CD4-positive, alpha-beta T cell (primary cell): ENCODE measurements around the gene TSPAN2. TPM values are rescaled to one million over a fixed set of nuclear protein-coding genes. Genes with fewer than 3 reads are reported as not detected.

ENCODE experiments used
- ATAC-seq: fragments of 200-7000 bp; cut with Tn5 transposase; one replicate; pipeline ENCODE4 v1.10.0; 2022; ENCODE audit warnings: mild to moderate bottlenecking; ENCODE audit not compliant: poor library complexity
- CTCF ChIA-PET: fragments of 350-600 bp; sonication (Branson Sonifier 250); formaldehyde crosslinking; loops from one replicate; lab custom pipeline; 2021; ENCODE audit warnings: antibody characterized with exemption, inconsistent platforms; lab: Charles Lee
- POLR2A ChIA-PET: fragments of 350-600 bp; sonication (Branson Sonifier 250); formaldehyde crosslinking; loops from one replicate; lab custom pipeline; 2021; ENCODE audit warnings: antibody characterized with exemption, inconsistent platforms; lab: Charles Lee
- DNase-seq, 14 experiments: peaks; one replicate each; pipeline ENCODE4 v3.0.0-alpha.2; 2013 to 2020; ENCODE audit warnings: mixed read lengths in 2 of 14
- H3K27ac ChIP-seq, 2 donors: one replicate each; pipeline versions ENCODE4 v1.5.1 to v1.7.0; 2013; ENCODE audit warnings: low read length in 2 of 2, low read depth in 1 of 2, mild to moderate bottlenecking in 1 of 2
- H3K27me3 ChIP-seq, 2 experiments: 1 replicate in 1 of 2; 2 replicates in 1 of 2; pipeline versions ENCODE4 v1.6.1 to v1.7.0; 2013; ENCODE audit warnings: low read length in 2 of 2, control low read depth in 1 of 2, mild to moderate bottlenecking in 1 of 2, moderate library complexity in 1 of 2; ENCODE audit not compliant: insufficient read depth in 2 of 2, control insufficient read depth in 1 of 2
- H3K36me3 ChIP-seq: one replicate; pipeline ENCODE4 v1.6.1; 2013; ENCODE audit warnings: low read length, control low read depth; ENCODE audit not compliant: insufficient read depth
- H3K4me1 ChIP-seq: one replicate; pipeline ENCODE4 v1.6.1; 2013; ENCODE audit warnings: low read length, control low read depth; ENCODE audit not compliant: insufficient read depth
- H3K4me3 ChIP-seq: one replicate; pipeline ENCODE4 v1.5.1; 2013; ENCODE audit warnings: mild to moderate bottlenecking, low read length, moderate library complexity
- H3K9me3 ChIP-seq, 2 experiments: 1 replicate in 1 of 2; 2 replicates in 1 of 2; pipeline versions ENCODE4 v1.6.1 to v1.7.0; 2013; ENCODE audit warnings: low read length in 2 of 2, mild to moderate bottlenecking in 2 of 2, control low read depth in 1 of 2, moderate library complexity in 1 of 2; ENCODE audit not compliant: control insufficient read depth in 1 of 2, insufficient read depth in 1 of 2
- H3K27ac Mint-ChIP-seq: one replicate; pipeline ENCODE4 v1.8.0; 2020; ENCODE audit warnings: mixed read lengths
- H3K27me3 Mint-ChIP-seq: one replicate; pipeline ENCODE4 v1.8.0; 2021; ENCODE audit warnings: mixed read lengths
- H3K36me3 Mint-ChIP-seq: one replicate; pipeline ENCODE4 v1.8.0; 2021; ENCODE audit warnings: low read depth, mixed read lengths
- H3K4me1 Mint-ChIP-seq: one replicate; pipeline ENCODE4 v1.8.0; 2021; ENCODE audit warnings: low read depth, mixed read lengths
- H3K4me3 Mint-ChIP-seq: one replicate; pipeline ENCODE4 v1.8.0; 2020; ENCODE audit warnings: mild to moderate bottlenecking, mixed read lengths
- H3K9me3 Mint-ChIP-seq: one replicate; pipeline ENCODE4 v1.8.0; 2020; ENCODE audit warnings: mixed read lengths
- CTCF ChIP-seq: fragments of 200-600 bp; IDR thresholded peaks from one replicate; pipeline ENCODE4 v1.8.0; 2022; ENCODE audit warnings: antibody characterized with exemption, mild to moderate bottlenecking
- intact Hi-C, 2 experiments: fragments of 100-400 bp; cut with DNase I in 1 of 2; cut with micrococcal nuclease in 1 of 2; formaldehyde crosslinking; loops; one replicate each; pipeline versions ENCODE4 v1.15.1 to v1.9.0; 2023 to 2025; cut with DNase I, micrococcal nuclease
- total RNA-seq, 174 experiments: library from RNA in 2 of 174; stranded (reverse) in 2 of 174; gene quantifications; one replicate each; pipeline ENCODE4 v1.2.3 and lab custom pipeline; 2021 to 2026

TSPAN2 gene
- total RNA-seq, 2 experiments from 2014 or later = 0.95 to 1.6 TPM

DNA sequence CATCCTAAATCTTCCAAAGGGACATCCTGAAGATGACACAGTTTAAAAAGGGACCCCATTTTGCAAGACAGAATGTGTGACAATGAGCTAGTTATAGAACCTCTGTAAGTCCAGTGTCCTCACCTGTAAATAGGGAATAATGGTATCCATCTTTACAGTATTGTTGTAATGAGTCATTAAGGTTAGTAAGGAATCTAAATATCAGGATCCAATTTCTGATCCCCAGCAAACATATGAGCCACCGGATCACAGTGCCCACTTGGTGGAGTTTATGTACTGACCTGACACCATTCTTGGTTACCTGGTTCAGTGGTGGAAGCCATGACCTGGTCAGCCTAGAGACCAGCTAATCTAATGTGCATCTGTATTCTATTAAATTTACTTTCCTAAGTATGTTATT lies 47.9 kb upstream of the TSPAN2 start:
- H3K36me3 Mint-ChIP-seq = no peaks in the 10 kb centered on the region
- no peak for ATAC-seq
- H3K4me3 ChIP-seq = no peak overlapping the region
- no peak overlapping the region for H3K4me3 Mint-ChIP-seq
- no peak for TF ChIP-seq CTCF
- intact Hi-C loops = loop anchor here in 1 of 2 experiments (5.0 kb wide), 1 partner anchor 1360 kb away; no protein-coding TSS in a partner anchor
- no peak overlapping the region for H3K27ac ChIP-seq
- DNase-seq = no peak
- ChIA-PET CTCF (interaction anchor here (0.5 kb wide), 1 partner anchor 570 kb away, joined by 3 read pairs; no protein-coding TSS in a partner anchor), POLR2A (no interaction called here)
- no peaks in the 10 kb centered on the region for H3K4me1 Mint-ChIP-seq
- H3K36me3 ChIP-seq = no peaks in the 10 kb centered on the region
- no peaks in the 10 kb centered on the region for H3K9me3 Mint-ChIP-seq
- H3K27me3 Mint-ChIP-seq = peaks cover 37% of the 10 kb centered on the region
- H3K27ac Mint-ChIP-seq = no peak overlapping the region
- no peaks in the 10 kb centered on the region for H3K9me3 ChIP-seq
- H3K27me3 ChIP-seq = peaks cover 6 to 7% of the 10 kb centered on the region in 2 experiments
- H3K4me1 ChIP-seq = peaks cover 6% of the 10 kb centered on the region

- Histone ChIP-seq H3K4me1 (peaks cover 6% of the 10 kb centered on the region), H3K9me3 (no peaks in the 10 kb centered on the region), H3K36me3 (no peaks in the 10 kb centered on the region), H3K4me3 (no peak overlapping the region), H3K27me3 (peaks cover 6 to 7% of the 10 kb centered on the region in 2 experiments), H3K27ac (no peak overlapping the region)
- intact Hi-C loops = loop anchor here in 1 of 2 experiments (5.0 kb wide), 1 partner anchor 1361 kb away; no protein-coding TSS in a partner anchor
- Mint-ChIP-seq H3K27ac (no peak overlapping the region), H3K9me3 (no peaks in the 10 kb centered on the region), H3K27me3 (peaks cover 32% of the 10 kb centered on the region), H3K4me1 (no peaks in the 10 kb centered on the region), H3K4me3 (no peak overlapping the region), H3K36me3 (no peaks in the 10 kb centered on the region)
- ATAC-seq (no peak), DNase-seq (no peak)
- POLR2A ChIA-PET = no interaction called here
- TF ChIP-seq CTCF = no peak
- CTCF ChIA-PET = interaction anchor here (1.5 kb wide), 1 partner anchor 8 kb away, joined by 3 read pairs; no protein-coding TSS in a partner anchor
These were observed 47.4 kb upstream of the TSPAN2 start for GRCh38 chr1:115136706-115137105.

GRCh38 chr1:115136106-115136505 lies 46.8 kb upstream of the TSPAN2 start:
- ChIA-PET POLR2A (no interaction called here), CTCF (interaction anchor here (1.5 kb wide), 1 partner anchor 8 kb away, joined by 3 read pairs; no protein-coding TSS in a partner anchor)
- Mint-ChIP-seq H3K4me1 (no peaks in the 10 kb centered on the region), H3K9me3 (no peaks in the 10 kb centered on the region), H3K27ac (no peak overlapping the region), H3K4me3 (no peak overlapping the region), H3K36me3 (no peaks in the 10 kb centered on the region), H3K27me3 (peaks cover 29% of the 10 kb centered on the region)
- ATAC-seq (no peak), DNase-seq (no peak)
- Histone ChIP-seq H3K36me3 (no peaks in the 10 kb centered on the region), H3K4me3 (no peak overlapping the region), H3K9me3 (no peaks in the 10 kb centered on the region), H3K27ac (no peak overlapping the region), H3K4me1 (peaks cover 6% of the 10 kb centered on the region), H3K27me3 (peaks cover 5 to 7% of the 10 kb centered on the region in 2 experiments)
- no peak for TF ChIP-seq CTCF
- intact Hi-C loops = loop anchor here in 1 of 2 experiments (5.0 kb wide), 1 partner anchor 1361 kb away; no protein-coding TSS in a partner anchor
